Transverse colon (tissue), 4 donors: ENCODE data around the gene MEF2B. TPM values are rescaled to one million over a fixed set of nuclear protein-coding genes. Genes with fewer than 3 reads are reported as not detected.
"Not testable (repeated sequence)": the region's sequence is repeated elsewhere in the genome, so short reads cannot be mapped to it uniquely, and the experiment has no call there.

Source experiments
- DNase-seq: peaks from one replicate; pipeline ENCODE4 v3.0.0-alpha.2; 2019
- H3K27ac ChIP-seq, 4 donors: fragments of 200-600 bp; sonication (generic); 2 replicates each; pipeline ENCODE4 v1.5.1; 2016 to 2018; ENCODE audit warnings: inconsistent platforms in 4 of 4
- H3K27me3 ChIP-seq: fragments of 200-600 bp; sonication (generic); 2 replicates; pipeline ENCODE4 v1.5.1; 2017; ENCODE audit warnings: inconsistent platforms
- H3K36me3 ChIP-seq, 4 donors: fragments of 200-600 bp; sonication (generic); 2 replicates each; pipeline ENCODE4 v1.5.1; 2017 to 2019; ENCODE audit warnings: inconsistent platforms in 4 of 4
- H3K4me1 ChIP-seq, 4 donors: fragments of 200-600 bp; sonication (generic); 2 replicates each; pipeline ENCODE4 v1.5.1; 2017 to 2020; ENCODE audit warnings: inconsistent platforms in 4 of 4
- H3K4me3 ChIP-seq, 4 donors: fragments of 200-600 bp; sonication (generic); 1 replicate in 1 of 4; 2 replicates in 3 of 4; pipeline versions ENCODE4 v1.5.1 to v1.6.1; 2017 to 2019; ENCODE audit warnings: inconsistent platforms in 4 of 4
- H3K9me3 ChIP-seq, 2 donors: fragments of 200-600 bp; sonication (generic); 2 replicates each; pipeline ENCODE4 v1.5.1; 2017 to 2019; ENCODE audit warnings: inconsistent platforms in 2 of 2
- EP300 ChIP-seq: sonication (generic); formaldehyde crosslinking; IDR thresholded peaks from one replicate; pipeline ENCODE4 v1.6.1; 2017; ENCODE audit warnings: antibody characterized with exemption, low read depth
- POLR2A ChIP-seq: fragments of 450-650 bp; IDR thresholded peaks from one replicate; pipeline ENCODE4 v1.6.1; 2016; ENCODE audit warnings: antibody characterized with exemption, mild to moderate bottlenecking, moderate library complexity
- POLR2AphosphoS5 ChIP-seq, 3 donors: sonication (generic); formaldehyde crosslinking; IDR thresholded peaks; one replicate each; pipeline ENCODE4 v1.6.1; 2016; ENCODE audit warnings: antibody characterized with exemption in 3 of 3
- WGBS, 2 donors: methylation state at CpG; one replicate each; pipeline ENCODE4 v1.1.5; 2018; ENCODE audit warnings: low coverage in 1 of 2; 5-methylcytosine and 5-hydroxymethylcytosine counted together
- in situ Hi-C, 4 donors: fragments of 200-750 bp; cut with MboI; loops; one replicate each; pipeline versions ENCODE4 v1.15.0 to v1.15.1; 2017; ENCODE audit warnings: low sequenced_read_pairs in 3 of 4, low pct_ligation_motif_present in 1 of 4, low pct_unique_long_range_greater_than_20kb in 1 of 4
- intact Hi-C: fragments of 100-400 bp; cut with DNase I; formaldehyde crosslinking; loops from one replicate; pipeline ENCODE4 v1.15.1; 2023; ENCODE audit warnings: low total_unique reads
- total RNA-seq, 4 donors: library from RNA; depleted of rRNA; stranded (reverse); fragments of >200 nt; gene quantifications; one replicate each; pipeline ENCODE4 v1.1.0, GENCODE V29; 2016
- TF ChIP-seq, protein P1 (sequence below), 5 experiments: fragments of 200-600 bp in 3 of 5; fragments of 450-650 bp in 2 of 5; sonication (generic) in 3 of 5; IDR thresholded peaks; 1 replicate in 2 of 5; 2 replicates in 3 of 5; pipeline ENCODE4 v1.5.1; 2016 to 2017; ENCODE audit warnings: antibody characterized with exemption in 5 of 5, inconsistent platforms in 3 of 5, mild to moderate bottlenecking in 2 of 5, moderate library complexity in 1 of 5

The MEF2B gene
- total RNA-seq, 4 donors from 2014 or later, result 0.95 TPM; not detected in 3

DNA sequence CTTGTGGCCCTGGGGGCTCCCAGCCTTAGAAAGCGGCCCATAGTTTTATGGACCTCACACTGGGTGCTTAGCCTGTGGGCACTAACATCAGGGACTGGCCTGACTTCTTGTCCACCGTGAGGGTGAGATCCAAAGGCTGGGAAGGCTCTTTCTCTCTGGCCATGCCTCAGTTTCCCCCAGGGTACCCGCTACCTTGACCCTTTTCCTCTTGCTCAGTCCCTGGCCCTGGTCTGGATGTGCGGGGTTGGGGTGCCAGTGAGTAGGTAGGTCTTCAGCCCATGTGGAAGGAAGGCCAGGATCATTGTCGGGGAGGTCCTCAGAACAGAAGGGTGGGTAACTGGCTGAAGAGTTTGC, 30.2 kb downstream of the MEF2B start:
- no peak for DNase-seq
- Histone ChIP-seq H3K9me3 (no peaks in the 10 kb centered on the region), H3K27ac (no peak overlapping the region), H3K4me1 (peaks cover 0 to 12% (median 9%) of the 10 kb centered on the region in 4 donors), H3K27me3 (no peaks in the 10 kb centered on the region), H3K4me3 (no peak overlapping the region), H3K36me3 (no peaks in the 10 kb centered on the region)
- in situ Hi-C loops (loop anchor here in 1 of 4 donors (10.0 kb wide), 1 partner anchor 85 kb away; no protein-coding TSS in a partner anchor), intact Hi-C loops (loop anchor here (10.0 kb wide), 1 partner anchor 85 kb away; no protein-coding TSS in a partner anchor)
- 44 to 60% methylated on average over 2 to 5 of the region's 5 CpGs for WGBS, 2 donors
- TF ChIP-seq, protein P1, sequence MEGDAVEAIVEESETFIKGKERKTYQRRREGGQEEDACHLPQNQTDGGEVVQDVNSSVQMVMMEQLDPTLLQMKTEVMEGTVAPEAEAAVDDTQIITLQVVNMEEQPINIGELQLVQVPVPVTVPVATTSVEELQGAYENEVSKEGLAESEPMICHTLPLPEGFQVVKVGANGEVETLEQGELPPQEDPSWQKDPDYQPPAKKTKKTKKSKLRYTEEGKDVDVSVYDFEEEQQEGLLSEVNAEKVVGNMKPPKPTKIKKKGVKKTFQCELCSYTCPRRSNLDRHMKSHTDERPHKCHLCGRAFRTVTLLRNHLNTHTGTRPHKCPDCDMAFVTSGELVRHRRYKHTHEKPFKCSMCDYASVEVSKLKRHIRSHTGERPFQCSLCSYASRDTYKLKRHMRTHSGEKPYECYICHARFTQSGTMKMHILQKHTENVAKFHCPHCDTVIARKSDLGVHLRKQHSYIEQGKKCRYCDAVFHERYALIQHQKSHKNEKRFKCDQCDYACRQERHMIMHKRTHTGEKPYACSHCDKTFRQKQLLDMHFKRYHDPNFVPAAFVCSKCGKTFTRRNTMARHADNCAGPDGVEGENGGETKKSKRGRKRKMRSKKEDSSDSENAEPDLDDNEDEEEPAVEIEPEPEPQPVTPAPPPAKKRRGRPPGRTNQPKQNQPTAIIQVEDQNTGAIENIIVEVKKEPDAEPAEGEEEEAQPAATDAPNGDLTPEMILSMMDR (IDR thresholded peaks at IDR 0.05), result peak in 1 of 5 experiments; percentile 5
- TF ChIP-seq POLR2A, result no peak
- TF ChIP-seq POLR2AphosphoS5 (IDR thresholded peaks at IDR 0.05), result no peak
- no peak for TF ChIP-seq EP300

DNA sequence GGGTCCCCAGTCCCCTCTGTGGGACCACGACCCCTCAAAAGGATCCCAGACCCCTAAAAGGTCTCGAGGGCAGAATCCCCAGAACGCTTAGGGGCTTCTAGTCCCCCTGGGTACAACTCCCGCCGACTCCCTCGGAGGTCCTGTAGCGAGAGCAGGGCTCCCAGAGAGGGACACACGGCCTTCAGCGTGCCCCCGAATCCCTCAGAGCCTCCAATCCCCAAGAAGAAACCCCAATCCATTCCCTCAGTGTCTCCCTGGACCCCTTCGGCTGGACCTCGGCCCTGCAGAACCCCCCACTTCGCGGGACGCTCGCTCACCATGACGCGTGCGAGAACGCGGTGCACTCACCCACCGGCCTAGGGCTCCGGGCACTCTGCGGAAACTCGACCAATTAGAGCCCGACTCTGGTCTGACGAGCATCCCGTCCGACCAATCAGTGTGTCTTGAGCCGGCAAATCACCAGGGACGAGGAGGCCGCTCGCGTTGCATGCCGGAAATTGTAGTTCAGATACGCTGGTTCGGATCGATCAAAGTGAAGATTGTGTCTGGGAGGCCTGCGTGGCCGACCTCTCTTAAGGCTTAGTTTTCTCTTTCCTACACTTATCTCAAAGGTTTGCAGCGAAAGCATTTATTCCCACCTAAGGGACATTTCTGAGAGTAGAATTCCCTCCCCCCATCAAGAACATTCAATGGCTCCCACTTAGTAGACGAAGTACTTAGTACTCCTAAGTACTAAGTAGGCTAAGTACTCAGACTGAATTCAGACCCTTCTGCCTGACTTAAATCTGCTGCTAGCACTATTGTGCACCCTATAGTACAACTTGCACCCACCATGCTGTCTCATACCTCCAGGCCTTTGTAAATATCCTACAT, 31.7 kb downstream of the MEF2B start, which contains the start of gene TMEM161A:
Gene TMEM161A (minus strand): TSS at position 370 of the 873 bp plus-strand sequence. CDS start 50 bp downstream, at position 320.
- H3K9me3 ChIP-seq, result no peaks in the 10 kb centered on the region
- in situ Hi-C loops (loop anchor here in 1 of 4 donors (10.0 kb wide), 1 partner anchor 84 kb away; no protein-coding TSS in a partner anchor), intact Hi-C loops (loop anchor here (10.0 kb wide), 1 partner anchor 84 kb away; no protein-coding TSS in a partner anchor)
- peaks cover 0 to 12% (median 9%) of the 10 kb centered on the region in 4 donors for H3K4me1 ChIP-seq
- H3K27ac ChIP-seq, result peak within 1 kb of the TSS; percentile 54 to 84 (median 76)
- no peaks in the 10 kb centered on the region for H3K27me3 ChIP-seq
- no peaks in the 10 kb centered on the region for H3K36me3 ChIP-seq
- TF ChIP-seq, protein P1 (IDR thresholded peaks at IDR 0.05), result no peak
- TF ChIP-seq POLR2A (peak; percentile 60), POLR2AphosphoS5 (IDR thresholded peaks at IDR 0.05) (peak; percentile 69 to 78 (median 71)), EP300 (no peak)
- peak within 1 kb of the TSS; percentile 47 to 96 (median 65) for H3K4me3 ChIP-seq
- 1 to 3% methylated on average over 15 to 40 of the region's 42 CpGs for WGBS, 2 donors
- DNase-seq, result peak; percentile 98

DNA sequence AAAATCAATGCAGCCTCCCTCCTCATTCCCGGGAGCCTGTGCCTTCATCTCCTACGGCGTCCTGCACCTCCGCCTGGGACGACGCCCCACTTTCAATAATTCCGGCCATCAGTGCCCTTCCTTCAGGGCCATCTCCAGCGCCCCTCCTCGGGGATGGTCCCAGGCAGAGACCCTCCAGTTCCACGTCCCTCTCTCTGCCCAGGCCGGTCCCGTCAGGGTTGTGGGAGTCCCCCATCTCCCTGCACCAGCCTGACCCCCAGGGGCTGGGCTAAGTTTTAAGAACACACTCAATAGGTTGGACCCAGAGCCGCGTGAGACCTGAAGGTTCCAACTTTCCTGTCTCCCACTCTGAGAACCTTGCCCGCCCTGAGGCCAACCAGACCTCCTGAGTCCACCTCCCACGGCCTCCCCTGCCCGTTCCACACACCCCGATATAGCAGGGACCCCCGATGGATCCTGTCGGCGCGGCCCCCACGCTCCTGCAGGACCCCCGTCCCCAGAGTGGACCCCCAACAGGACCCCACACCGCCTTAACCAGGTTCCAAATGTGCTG, 32.4 kb downstream of the MEF2B start:
- Histone ChIP-seq H3K36me3 (no peaks in the 10 kb centered on the region), H3K4me3 (peak overlapping the region; percentile 47 to 96 (median 65)), H3K27me3 (no peaks in the 10 kb centered on the region), H3K4me1 (peaks cover 0 to 12% (median 9%) of the 10 kb centered on the region in 4 donors), H3K27ac (peak overlapping the region; percentile 54 to 84 (median 76)), H3K9me3 (no peaks in the 10 kb centered on the region)
- TF ChIP-seq, protein P1 (IDR thresholded peaks at IDR 0.05), result no peak
- TF ChIP-seq EP300, result no peak
- TF ChIP-seq POLR2AphosphoS5 (IDR thresholded peaks at IDR 0.05), result no peak
- TF ChIP-seq POLR2A, result no peak
- intact Hi-C loops, result loop anchor here (10.0 kb wide), 1 partner anchor 83 kb away; no protein-coding TSS in a partner anchor
- DNase-seq, result no peak
- in situ Hi-C loops, result loop anchor here in 1 of 4 donors (10.0 kb wide), 1 partner anchor 83 kb away; no protein-coding TSS in a partner anchor
- 6 to 18% methylated on average over 5 to 25 of the region's 25 CpGs for WGBS, 2 donors

DNA sequence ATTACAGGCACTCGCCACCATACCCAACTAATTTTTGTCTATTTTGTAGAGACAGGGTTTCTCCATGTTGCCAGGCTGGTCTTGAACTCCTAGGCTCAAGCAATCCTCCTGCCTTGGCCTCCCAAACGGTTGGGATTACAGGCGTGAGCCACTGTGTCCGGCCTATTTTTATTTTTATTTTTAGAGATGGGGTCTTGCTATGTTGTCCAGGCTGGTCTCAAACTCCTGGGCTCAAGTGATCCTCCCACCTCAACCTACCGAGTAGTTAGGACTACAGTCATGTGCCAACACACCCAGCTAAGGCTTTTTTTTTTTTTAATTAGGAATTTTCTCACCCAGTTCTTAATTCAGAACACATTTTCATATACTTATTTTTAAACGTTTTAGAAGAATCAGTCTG, 34.4 kb downstream of the MEF2B start:
- not testable (repeated sequence) for H3K27me3 ChIP-seq, DNase-seq, H3K27ac ChIP-seq, H3K9me3 ChIP-seq, H3K4me3 ChIP-seq, H3K36me3 ChIP-seq
- intact Hi-C loops, result loop anchor here (10.0 kb wide), 1 partner anchor 81 kb away; no protein-coding TSS in a partner anchor
- 81 to 86% methylated on average over 5 to 6 of the region's 6 CpGs for WGBS, 2 donors
- peaks cover 0 to 12% (median 9%) of the 10 kb centered on the region in 4 donors for H3K4me1 ChIP-seq
- in situ Hi-C loops, result loop anchor here in 1 of 4 donors (10.0 kb wide), 1 partner anchor 81 kb away; no protein-coding TSS in a partner anchor
